DND-41 (cell line): ENCODE results near the gene RHOT2.

ENCODE experiments used
- CTCF ChIP-seq: IDR thresholded peaks from 2 replicates; pipeline ENCODE4 v1.5.1; 2012; ENCODE audit warnings: borderline replicate concordance, low read length, moderate library complexity, mild to moderate bottlenecking; ENCODE audit not compliant: poor library complexity, severe bottlenecking; ENCODE audit errors: extremely low read depth
- EZH2 ChIP-seq: IDR thresholded peaks from 3 replicates; pipeline ENCODE4 v1.6.1; 2012; ENCODE audit warnings: borderline replicate concordance, low read depth, mild to moderate bottlenecking, moderate library complexity, low read length, inconsistent platforms; ENCODE audit not compliant: severe bottlenecking

GRCh38 chr16:722835-723633, 55.1 kb downstream of the RHOT2 start:
- TF ChIP-seq CTCF (no peak), EZH2 (no peak)
